SK-N-SH (cell line): ENCODE measurements around the gene STK40. TPM values are rescaled to one million over a fixed set of nuclear protein-coding genes. Genes with fewer than 3 reads are reported as not detected.

Source experiments
- CTCF ChIA-PET: fragments of 300-600, 350-600 bp; formaldehyde crosslinking; extraction: SDS; loops from one replicate; lab custom pipeline; 2021; lab: Yijun Ruan, JAX
- POLR2A ChIA-PET: fragments of 350-600 bp; sonication (Branson Sonifier 250); formaldehyde crosslinking; extraction: SDS; loops from one replicate; lab custom pipeline; 2020; ENCODE audit warnings: antibody characterized with exemption, inconsistent platforms; lab: Yijun Ruan, JAX
- DNase-seq: peaks from one replicate; pipeline ENCODE4 v3.0.0; 2012
- H2AFZ ChIP-seq: fragments of 200-600 bp; sonication (generic); 2 replicates; pipeline ENCODE4 v1.8.1; 2016; ENCODE audit warnings: antibody characterized with exemption, mild to moderate bottlenecking, low read depth
- H3F3A ChIP-seq: fragments of 200-600 bp; sonication (generic); replicated peaks from 2 replicates; pipeline ENCODE3; 2016; ENCODE audit warnings: antibody characterized with exemption, mild to moderate bottlenecking; ENCODE audit not compliant: insufficient read depth
- H3K27ac ChIP-seq, 2 experiments: fragments of 200-500 bp in 1 of 2; fragments of 200-600 bp in 1 of 2; sonication (Bioruptor generic) in 1 of 2; sonication (generic), shearing (Covaris generic) in 1 of 2; 2 replicates each; pipeline versions ENCODE4 v1.5.1 to v1.6.1; 2014 to 2016; ENCODE audit warnings: low read depth in 2 of 2, inconsistent platforms in 1 of 2, low read length in 1 of 2, mild to moderate bottlenecking in 1 of 2, mixed read lengths in 1 of 2
- H3K27me3 ChIP-seq: fragments of 200-600 bp; sonication (generic), shearing (Covaris generic); 2 replicates; pipeline ENCODE4 v1.6.1; 2016; ENCODE audit warnings: mixed run types; ENCODE audit not compliant: insufficient read depth
- H3K36me3 ChIP-seq, 2 experiments: fragments of 200-500 bp in 1 of 2; fragments of 200-600 bp in 1 of 2; sonication (Bioruptor generic) in 1 of 2; sonication (generic) in 1 of 2; replicated peaks in 1 of 2; 2 replicates each; pipeline versions ENCODE3 to v1.5.1; 2014 to 2016; ENCODE audit warnings: low read length in 1 of 2, mild to moderate bottlenecking in 1 of 2; ENCODE audit not compliant: insufficient read depth in 2 of 2, control insufficient read depth in 1 of 2
- H3K4me1 ChIP-seq, 2 experiments: fragments of 200-500 bp in 1 of 2; fragments of 200-600 bp in 1 of 2; sonication (Bioruptor generic) in 1 of 2; sonication (generic), shearing (Covaris generic) in 1 of 2; 2 replicates each; pipeline versions ENCODE4 v1.5.1 to v1.6.1; 2014 to 2016; ENCODE audit warnings: low read depth in 1 of 2, low read length in 1 of 2, mixed run types in 1 of 2; ENCODE audit not compliant: insufficient read depth in 2 of 2, control insufficient read depth in 1 of 2
- H3K4me2 ChIP-seq: fragments of 200-600 bp; sonication (generic), shearing (Covaris generic); 2 replicates; pipeline ENCODE4 v1.6.1; 2017; ENCODE audit warnings: mixed run types
- H3K4me3 ChIP-seq, 2 experiments: fragments of 200-500 bp in 1 of 2; fragments of 200-600 bp in 1 of 2; sonication (Bioruptor generic) in 1 of 2; sonication (generic), shearing (Covaris generic) in 1 of 2; 2 replicates each; pipeline versions ENCODE4 v1.5.1 to v1.8.1; 2014 to 2016; ENCODE audit warnings: low read depth in 2 of 2, inconsistent platforms in 1 of 2, low read length in 1 of 2, mild to moderate bottlenecking in 1 of 2, mixed read lengths in 1 of 2, moderate library complexity in 1 of 2
- H3K79me2 ChIP-seq: fragments of 200-600 bp; sonication (generic); 2 replicates; pipeline ENCODE4 v1.8.1; 2017; ENCODE audit warnings: mild to moderate bottlenecking; ENCODE audit not compliant: insufficient read depth
- H3K9ac ChIP-seq: fragments of 200-600 bp; sonication (generic); 2 replicates; pipeline ENCODE4 v1.6.1; 2017; ENCODE audit warnings: mixed run types
- H3K9me2 ChIP-seq: fragments of 200-600 bp; sonication (generic); 2 replicates; pipeline ENCODE4 v1.6.1; 2017; ENCODE audit warnings: mixed run types
- H3K9me3 ChIP-seq: fragments of 200-600 bp; sonication (generic); 2 replicates; pipeline ENCODE4 v1.6.1; 2017; ENCODE audit warnings: mixed run types, mild to moderate bottlenecking, moderate library complexity
- H4K20me1 ChIP-seq: fragments of 200-600 bp; sonication (generic); 2 replicates; pipeline ENCODE4 v1.6.1; 2017; ENCODE audit warnings: mild to moderate bottlenecking, mixed run types; ENCODE audit not compliant: insufficient read depth
- CTCF ChIP-seq: fragments of 200-600 bp; sonication (generic); IDR thresholded peaks from 2 replicates; pipeline ENCODE4 v1.6.1; 2017; ENCODE audit warnings: antibody characterized with exemption, mild to moderate bottlenecking, moderate library complexity
- ELF1 ChIP-seq: IDR thresholded peaks from 2 replicates; pipeline ENCODE4 v1.4.0; 2012
- FOSL2 ChIP-seq: IDR thresholded peaks from 2 replicates; pipeline ENCODE4 v1.4.0; 2012; ENCODE audit warnings: low read depth, mild to moderate bottlenecking, moderate library complexity, borderline replicate concordance
- FOXJ3 ChIP-seq: sonication (generic); formaldehyde crosslinking; IDR thresholded peaks from 2 replicates; pipeline ENCODE4 v1.5.1; 2020; ENCODE audit warnings: mild to moderate bottlenecking, missing genetic modification reagents
- FOXM1 ChIP-seq: IDR thresholded peaks from 2 replicates; pipeline ENCODE4 v1.4.0; 2012; ENCODE audit warnings: low read depth, mild to moderate bottlenecking
- GATA2 ChIP-seq: sonication (generic); formaldehyde crosslinking; IDR thresholded peaks from 2 replicates; pipeline ENCODE4 v1.5.0; 2020; ENCODE audit warnings: mild to moderate bottlenecking, missing genetic modification reagents
- MXI1 ChIP-seq: IDR thresholded peaks from 2 replicates; pipeline ENCODE4 v1.6.1; 2012; ENCODE audit warnings: mild to moderate bottlenecking, low read depth, low read length, improper control_type of control experiment
- NRF1 ChIP-seq: IDR thresholded peaks from 2 replicates; pipeline ENCODE4 v1.6.1; 2012; ENCODE audit warnings: low read depth, mild to moderate bottlenecking, low read length
- POLR2AphosphoS5 ChIP-seq: IDR thresholded peaks from 2 replicates; pipeline ENCODE4 v1.6.1; 2012; ENCODE audit warnings: low read depth, low read length
- RAD21 ChIP-seq: IDR thresholded peaks from 2 replicates; pipeline ENCODE4 v1.6.1; 2012; ENCODE audit warnings: mild to moderate bottlenecking, low read length
- RCOR1 ChIP-seq: fragments of 150-350 bp; IDR thresholded peaks from 2 replicates; pipeline ENCODE4 v1.6.1; 2017; ENCODE audit warnings: antibody characterized with exemption, low read length
- RFX5 ChIP-seq: IDR thresholded peaks from 2 replicates; pipeline ENCODE4 v1.6.1; 2012; ENCODE audit warnings: mild to moderate bottlenecking, improper control_type of control experiment, low read length
- RXRA ChIP-seq: IDR thresholded peaks from 2 replicates; pipeline ENCODE4 v1.4.0; 2012; ENCODE audit warnings: low read depth, mild to moderate bottlenecking, borderline replicate concordance
- SMC3 ChIP-seq: IDR thresholded peaks from 2 replicates; pipeline ENCODE4 v1.6.1; 2012; ENCODE audit warnings: low read depth, low read length, improper control_type of control experiment
- TAF1 ChIP-seq: IDR thresholded peaks from 2 replicates; pipeline ENCODE4 v1.6.1; 2012; ENCODE audit warnings: low read depth, mild to moderate bottlenecking, low read length, moderate library complexity, borderline replicate concordance
- TCF12 ChIP-seq: IDR thresholded peaks from 2 replicates; pipeline ENCODE4 v1.4.0; 2012
- USF2 ChIP-seq: fragments of 150-350 bp; IDR thresholded peaks from 2 replicates; pipeline ENCODE4 v1.6.1; 2017; ENCODE audit warnings: antibody characterized with exemption, low read length, low read depth, borderline replicate concordance
- YY1 ChIP-seq: IDR thresholded peaks from 2 replicates; pipeline ENCODE4 v1.4.0; 2012; ENCODE audit warnings: low read depth, mild to moderate bottlenecking
- ZBTB33 ChIP-seq: IDR thresholded peaks from 2 replicates; pipeline ENCODE4 v1.4.0; 2012; ENCODE audit warnings: low read depth, borderline replicate concordance
- WGBS: methylation state at CpG from one replicate; pipeline ENCODE4 v1.1.6; 2017; ENCODE audit warnings: low lambda C conversion rate; 5-methylcytosine and 5-hydroxymethylcytosine counted together
- polyA plus RNA-seq, 3 experiments: library from polyadenylated mRNA; depleted of rRNA; stranded (reverse); fragments of >200 nt; gene quantifications; 2 replicates each; pipeline ENCODE4 v1.2.3, GENCODE V29; 2012

STK40 gene
- polyA plus RNA-seq, 1 of the 3 experiments (the other 2 are of a cell fraction): 43.3 TPM

GRCh38 chr1:36369061-36369861 lies 16.5 kb downstream of the STK40 start:
- peak; percentile 84 for DNase-seq
- ChIA-PET CTCF (interaction anchor here (0.8 to 6.2 kb wide), 27 partner anchors 10 to 235 kb away, joined by 3 to 103 read pairs (median 5); partner anchors contain the start of genes EVA1B, LSM10, OSCP1 and SH3D21), POLR2A (no interaction called here)
- Histone ChIP-seq H3K9me2 (no peaks in the 10 kb centered on the region), H3K4me2 (peak overlapping the region; percentile 39; the same call in 1 of the 2 replicates), H3K27ac (peak overlapping the region; percentile 5 to 99; a peak in 3 of 4 replicates), H2AFZ (no peak overlapping the region), H3K79me2 (peaks cover 86% of the 10 kb centered on the region), H3K27me3 (no peaks in the 10 kb centered on the region), H3K4me1 (peaks cover 39 to 62% of the 10 kb centered on the region in 2 experiments), H3K4me3 (peak overlapping the region in 1 of 2 experiments; percentile 26; a peak in 1 of 4 replicates), H3F3A (peaks cover 43% of the 10 kb centered on the region), H3K9me3 (no peaks in the 10 kb centered on the region), H3K9ac (no peak overlapping the region), H4K20me1 (no peaks in the 10 kb centered on the region), H3K36me3 (peaks cover 0 to 34% of the 10 kb centered on the region in 2 experiments)
- 60% methylated on average over 6 of the region's 7 CpGs for WGBS
- TF ChIP-seq RXRA: no peak
- TF ChIP-seq CTCF: peak; percentile 85
- no peak for TF ChIP-seq GATA2 (CRISPR knock-in tag)
- no peak for TF ChIP-seq ELF1
- no peak for TF ChIP-seq MXI1
- no peak for TF ChIP-seq RCOR1
- peak; percentile 72 for TF ChIP-seq RAD21
- TF ChIP-seq FOSL2: no peak; the same call in 1 of the 2 replicates
- TF ChIP-seq TAF1: no peak
- no peak for TF ChIP-seq YY1
- TF ChIP-seq USF2: no peak
- no peak for TF ChIP-seq RFX5
- TF ChIP-seq ZBTB33: no peak
- TF ChIP-seq FOXJ3 (CRISPR knock-in tag): no peak
- no peak for TF ChIP-seq POLR2AphosphoS5
- TF ChIP-seq FOXM1: no peak
- TF ChIP-seq NRF1: no peak
- TF ChIP-seq SMC3: peak; percentile 81
- TF ChIP-seq TCF12: peak; percentile 15; the same call in 1 of the 2 replicates
